Activated T-cell treated with anti-CD3 and anti-CD28 coated beads, Interleukin-2, amount 50 U/mL, for 1 hour (primary cell): ENCODE data around the gene ITGB3.
A peak's percentile ranks its signal among the peaks of the same experiment; 100 is the strongest.

ENCODE experiments used
- DNase-seq: peaks from one replicate; pipeline ENCODE4 v3.0.0-alpha.2; 2020

The ITGB3 gene

GRCh38 chr17:47304186-47304585, 50.6 kb downstream of the ITGB3 start:
- DNase-seq: no peak

DNA sequence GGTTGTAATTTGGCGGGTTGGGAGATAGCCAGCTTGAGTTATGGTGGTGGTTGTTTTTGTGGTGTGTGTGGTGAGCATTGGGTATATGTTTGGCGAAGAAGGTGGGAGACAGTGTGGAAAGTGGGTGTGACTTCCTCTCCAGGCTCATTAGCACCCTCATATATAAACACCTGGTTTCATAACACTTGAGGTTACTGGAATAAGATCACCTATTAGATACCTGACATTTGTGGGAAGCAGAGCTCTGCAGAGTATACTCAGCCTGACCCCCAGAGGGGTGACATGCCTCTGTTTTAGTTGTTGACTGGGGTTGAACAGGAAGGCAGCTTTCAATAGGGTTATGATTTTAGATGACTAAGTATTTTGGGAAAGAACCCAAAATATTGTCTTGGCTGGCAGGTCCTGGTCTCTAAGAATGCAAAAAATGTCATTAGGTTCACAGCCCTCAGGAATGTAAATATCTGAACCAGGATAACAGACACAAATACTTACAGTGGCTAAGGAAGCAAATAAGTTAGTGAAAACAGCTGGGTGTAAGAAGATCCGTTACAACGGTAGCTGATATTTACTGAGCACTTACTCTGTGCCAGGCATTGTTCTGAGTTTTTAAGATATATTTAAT, 51.8 kb downstream of the ITGB3 start:
- DNase-seq: no peak

- no peak for DNase-seq
Observed at GRCh38 chr17:47310186-47310733, 56.6 kb downstream of the ITGB3 start.

GRCh38 chr17:47311420-47311819, 57.8 kb downstream of the ITGB3 start:
- no peak for DNase-seq

DNA sequence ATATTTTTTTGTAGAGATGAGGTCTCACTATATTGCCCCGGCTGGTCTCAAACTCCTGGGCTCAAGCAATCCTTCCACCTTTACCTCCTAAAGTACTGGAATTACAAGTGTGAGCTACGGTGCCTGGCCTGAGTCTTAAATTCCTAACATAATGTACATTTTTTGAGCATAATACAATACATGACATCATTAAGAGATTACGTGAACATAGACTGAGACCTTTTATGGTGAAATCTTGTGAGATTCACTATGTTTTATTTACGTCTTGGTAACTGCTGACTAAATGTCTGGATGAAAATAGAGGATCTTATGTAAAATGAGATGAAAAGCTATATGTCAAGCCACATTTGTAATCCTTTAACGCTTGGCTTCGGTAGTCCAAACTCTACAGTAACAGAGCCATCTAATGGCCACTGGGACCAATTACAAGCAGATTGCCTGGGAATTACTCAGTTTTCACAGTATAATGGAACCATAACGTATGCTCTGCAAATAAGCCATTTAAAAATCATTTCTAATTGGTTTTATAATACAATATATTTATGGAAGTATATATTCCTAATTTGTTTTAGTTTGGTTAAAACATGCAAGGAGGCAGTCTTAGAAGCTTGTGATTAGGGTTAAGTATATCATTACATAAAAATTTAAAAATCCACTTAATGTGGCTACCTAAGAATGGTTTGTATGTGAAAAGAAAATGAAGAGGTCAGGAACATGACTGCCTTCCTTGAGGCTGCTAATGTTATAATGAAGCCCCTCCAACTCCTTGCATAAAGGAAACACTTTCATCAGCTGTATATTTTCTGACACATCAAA, 62.0 kb downstream of the ITGB3 start:
- DNase-seq: no peak

DNA sequence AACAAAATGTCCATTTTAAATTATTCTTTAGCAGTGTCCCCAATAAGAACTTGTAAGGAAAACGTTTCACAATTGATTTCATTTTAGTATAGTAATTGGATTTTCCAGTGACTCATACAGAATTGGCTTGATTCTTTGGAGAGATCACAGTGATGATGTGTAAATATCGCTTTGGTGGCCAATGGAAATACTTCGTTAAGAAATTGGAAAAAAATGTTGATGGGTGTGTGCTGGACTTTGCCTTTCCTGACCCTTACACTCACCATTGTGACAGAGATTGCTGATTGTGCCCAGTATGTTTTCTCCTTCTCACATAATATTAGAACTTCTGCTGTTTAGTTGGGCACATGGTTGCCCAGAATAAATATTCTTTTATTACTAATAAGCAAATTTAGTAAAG, 62.7 kb downstream of the ITGB3 start:
- DNase-seq: no peak

GRCh38 chr17:47317119-47317518, 63.5 kb downstream of the ITGB3 start:
- no peak for DNase-seq

- no peak for DNase-seq
Observed at GRCh38 chr17:47318197-47318918, 64.7 kb downstream of the ITGB3 start.

GRCh38 chr17:47320879-47321502, 67.4 kb downstream of the ITGB3 start:
- no peak for DNase-seq

GRCh38 chr17:47323382-47324223, 70.0 kb downstream of the ITGB3 start, which contains the start of gene EFCAB13:
Gene EFCAB13, plus strand, starts transcription at chr17:47323955. Its CDS starts 4,399 bp downstream, at chr17:47328354.
- DNase-seq: peak; percentile 79

DNA sequence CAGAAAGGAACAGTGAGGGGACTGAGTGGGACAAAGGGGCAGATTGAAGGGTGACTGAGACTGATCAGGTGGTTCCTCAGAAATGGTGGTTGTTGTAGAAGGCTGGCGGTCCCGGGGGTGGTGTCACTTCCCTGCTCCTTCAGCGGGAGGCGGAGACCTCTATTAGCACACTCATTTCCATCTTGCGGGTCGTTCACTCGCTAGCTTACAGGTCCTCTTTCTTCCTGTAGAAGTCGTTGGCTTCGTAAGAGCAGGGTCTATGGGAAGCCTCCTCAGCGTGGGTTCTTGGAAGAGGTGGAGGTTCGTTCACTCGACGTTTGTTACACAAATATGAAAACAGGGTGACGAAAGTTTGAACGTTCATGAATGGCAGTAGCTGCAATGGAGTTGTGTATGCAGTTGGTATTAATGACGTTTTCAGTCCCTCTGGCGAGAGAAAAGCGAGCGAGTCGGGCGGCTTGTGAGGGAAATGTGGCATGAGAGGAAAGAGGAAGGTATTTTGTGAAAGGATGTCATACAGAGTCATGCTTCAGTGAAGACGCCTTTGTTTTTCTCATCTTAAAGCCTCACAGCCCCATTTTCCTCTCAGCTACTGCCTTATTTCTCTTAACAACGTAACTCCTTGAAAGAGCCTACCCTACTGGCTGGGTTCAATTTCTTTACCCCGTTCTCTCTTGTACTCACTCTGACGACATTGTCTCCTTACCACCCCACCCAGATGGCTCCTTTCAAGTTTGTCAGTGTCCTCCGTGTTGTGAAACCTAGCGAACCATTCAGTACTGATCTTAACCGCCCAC, 70.8 kb downstream of the ITGB3 start:
- peak; percentile 53 for DNase-seq

- no peak for DNase-seq
Observed at GRCh38 chr17:47325176-47325575, 71.5 kb downstream of the ITGB3 start.

GRCh38 chr17:47330548-47330947, 76.9 kb downstream of the ITGB3 start:
- no peak for DNase-seq

GRCh38 chr17:47332287-47332686, 78.7 kb downstream of the ITGB3 start:
- no peak for DNase-seq

- no peak for DNase-seq
Observed at GRCh38 chr17:47335101-47335936, 81.7 kb downstream of the ITGB3 start.

DNA sequence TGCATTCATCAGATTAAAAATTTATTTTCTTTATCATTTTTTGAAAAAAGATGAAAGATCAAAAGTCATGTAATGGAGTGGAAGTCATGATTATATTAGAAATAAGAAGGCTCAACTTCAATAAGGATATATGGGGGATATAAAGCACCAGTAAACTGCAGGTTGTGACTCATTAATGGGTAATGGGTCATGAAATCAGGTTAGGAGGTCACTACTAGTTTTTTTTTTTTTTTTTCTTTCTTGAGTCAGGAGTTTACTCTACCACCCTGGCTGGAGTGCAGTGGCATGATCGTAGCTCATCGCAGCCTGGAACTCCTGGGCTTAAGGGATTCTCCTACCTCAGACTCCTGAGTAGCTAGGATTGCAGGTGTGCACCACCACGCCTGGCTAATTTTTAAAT, 84.4 kb downstream of the ITGB3 start:
- no peak for DNase-seq

GRCh38 chr17:47352848-47353247, 99.2 kb downstream of the ITGB3 start:
- DNase-seq: no peak

DNA sequence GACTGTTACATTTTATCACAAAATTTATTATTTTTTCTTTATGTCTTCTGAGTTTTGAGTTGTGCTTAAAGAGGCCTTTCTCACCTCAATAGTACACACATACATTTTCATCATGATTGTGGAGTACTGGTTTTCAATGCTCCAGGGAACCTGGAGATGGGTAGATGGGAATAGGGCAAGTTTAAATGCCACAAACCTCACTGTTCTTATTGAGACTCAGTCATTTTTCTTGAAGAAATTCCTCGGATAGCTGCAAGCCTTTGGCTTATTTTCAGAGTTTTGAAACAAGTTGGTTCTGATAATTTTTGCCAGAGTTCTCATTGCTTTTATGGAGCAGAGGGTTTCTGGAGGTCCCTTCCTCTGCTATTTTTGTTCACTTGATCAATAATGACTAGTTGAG, 105.0 kb downstream of the ITGB3 start:
- DNase-seq: no peak
